ENCODE measurements around the gene TBKBP1.

The TBKBP1 gene

GRCh38 chr17:47693731-47694580 is at the start of gene TBKBP1:
Gene TBKBP1, plus strand, starts transcription at chr17:47694161. Its CDS starts 1,952 bp downstream, at chr17:47696113.
- Histone ChIP-seq H3K9me3 (no peaks in the 10 kb centered on the region), H3K27ac (peak within 1 kb of the TSS; percentile 82 to 87), H3K4me3 (peak within 1 kb of the TSS; percentile 83 to 96), H3K36me3 (no peaks in the 10 kb centered on the region), H3K4me1 (peaks cover 0 to 35% (median 14%) of the 10 kb centered on the region in 4 donors), H3K27me3 (no peaks in the 10 kb centered on the region)
- no peak for TF ChIP-seq CTCF (IDR thresholded peaks at IDR 0.05)
- intact Hi-C loops (cut with DNase I; ENCODE audit: low total_unique reads): loop anchor here (10.0 kb wide), 1 partner anchor 411 kb away; the partner anchor contains the start of genes CBX1 and SNX11
- peak; percentile 40 to 76 for DNase-seq

GRCh38 chr17:47644324-47644723 is 49.6 kb upstream of the TBKBP1 start:
- no peak for DNase-seq
- H3K27me3 ChIP-seq: no peaks in the 10 kb centered on the region
- H3K27ac ChIP-seq: no peak overlapping the region
- H3K9me3 ChIP-seq: no peaks in the 10 kb centered on the region
- TF ChIP-seq CTCF (IDR thresholded peaks at IDR 0.05): no peak
- H3K4me3 ChIP-seq: no peak overlapping the region
- peaks cover 0 to 10% (median 9%) of the 10 kb centered on the region in 4 donors for H3K4me1 ChIP-seq
- no peaks in the 10 kb centered on the region for H3K36me3 ChIP-seq
- intact Hi-C loops (cut with DNase I; ENCODE audit: low total_unique reads): no loop called here

GRCh38 chr17:47649153-47649971 is 44.6 kb upstream of the TBKBP1 start, which contains the start of gene KPNB1:
Gene KPNB1, plus strand, starts transcription at chr17:47649919. Its CDS starts 326 bp downstream, at chr17:47650245.
- H3K36me3 ChIP-seq: peaks cover 22 to 24% (median 23%) of the 10 kb centered on the region in 3 donors
- peak within 1 kb of the TSS; percentile 92 to 93 for H3K27ac ChIP-seq
- no peaks in the 10 kb centered on the region for H3K9me3 ChIP-seq
- DNase-seq: peak; percentile 99 to 100
- intact Hi-C loops (cut with DNase I; ENCODE audit: low total_unique reads): no loop called here
- H3K4me1 ChIP-seq: peaks cover 0 to 38% (median 25%) of the 10 kb centered on the region in 4 donors
- no peaks in the 10 kb centered on the region for H3K27me3 ChIP-seq
- H3K4me3 ChIP-seq: peak within 1 kb of the TSS; percentile 87 to 98
- TF ChIP-seq CTCF (IDR thresholded peaks at IDR 0.05): peak in 1 of 2 experiments; percentile 50

GRCh38 chr17:47649972-47650524 is 43.9 kb upstream of the TBKBP1 start:
- no peak for TF ChIP-seq CTCF (IDR thresholded peaks at IDR 0.05)
- H3K27ac ChIP-seq: peak overlapping the region; percentile 91 to 93
- intact Hi-C loops (cut with DNase I; ENCODE audit: low total_unique reads): no loop called here
- peak overlapping the region; percentile 87 to 98 for H3K4me3 ChIP-seq
- DNase-seq: no peak
- peaks cover 23 to 31% (median 30%) of the 10 kb centered on the region in 3 donors for H3K36me3 ChIP-seq
- no peaks in the 10 kb centered on the region for H3K9me3 ChIP-seq
- peaks cover 0 to 45% (median 28%) of the 10 kb centered on the region in 4 donors for H3K4me1 ChIP-seq
- H3K27me3 ChIP-seq: no peaks in the 10 kb centered on the region

Measured in tibial artery (tissue), 4 donors.